D721Med (cell line): ENCODE measurements around the gene ISCA2.

ENCODE experiments used
- DNase-seq: peaks from one replicate; pipeline ENCODE4 v3.0.0; 2011; ENCODE audit warnings: low spot score; ENCODE audit not compliant: insufficient read length
- FAIRE-seq: peaks from 2 replicates; lab custom pipeline; 2011; peaks lifted over from hg19 to GRCh38; lab: Jason Lieb, UNC
- CTCF ChIP-seq: IDR thresholded peaks from 2 replicates; pipeline ENCODE4 v1.5.1; 2012; ENCODE audit warnings: mild to moderate bottlenecking, control low read depth; ENCODE audit not compliant: insufficient read depth; ENCODE audit errors: missing control alignments

The ISCA2 gene

GRCh38 chr14:74514471-74514941 lies 20.9 kb downstream of the ISCA2 start:
- TF ChIP-seq CTCF: no peak
- no peak for DNase-seq
- FAIRE-seq: no peak

DNA sequence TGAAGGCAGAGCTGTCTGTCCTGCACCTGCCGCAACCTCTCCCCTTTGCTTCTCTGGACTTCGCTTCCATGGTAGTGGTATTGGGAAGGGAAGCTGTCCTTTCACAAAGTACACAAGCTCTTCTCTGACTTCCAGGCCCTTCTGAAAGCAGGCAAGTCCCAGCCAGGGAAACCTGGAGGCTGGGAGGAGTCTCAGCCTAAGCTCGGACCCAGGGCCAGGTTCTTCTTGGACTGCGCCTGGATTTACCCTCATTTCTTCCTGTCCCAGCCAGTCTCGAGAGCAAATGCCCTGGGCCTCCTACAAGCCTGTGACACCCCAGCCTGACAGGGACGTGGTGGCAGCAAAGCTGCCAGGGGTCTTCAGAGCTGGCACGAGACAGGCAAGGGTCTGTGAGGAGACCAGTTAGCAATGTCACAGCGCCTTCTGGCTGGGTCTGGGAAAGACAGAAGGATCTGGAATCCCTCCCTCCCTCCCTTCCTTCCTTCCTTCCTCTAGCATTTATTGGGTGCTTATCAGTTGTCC lies 22.4 kb downstream of the ISCA2 start:
- no peak for FAIRE-seq
- DNase-seq: no peak
- TF ChIP-seq CTCF: no peak

GRCh38 chr14:74516451-74517160 lies 23.0 kb downstream of the ISCA2 start:
- no peak for DNase-seq
- FAIRE-seq: no peak
- TF ChIP-seq CTCF: no peak

DNA sequence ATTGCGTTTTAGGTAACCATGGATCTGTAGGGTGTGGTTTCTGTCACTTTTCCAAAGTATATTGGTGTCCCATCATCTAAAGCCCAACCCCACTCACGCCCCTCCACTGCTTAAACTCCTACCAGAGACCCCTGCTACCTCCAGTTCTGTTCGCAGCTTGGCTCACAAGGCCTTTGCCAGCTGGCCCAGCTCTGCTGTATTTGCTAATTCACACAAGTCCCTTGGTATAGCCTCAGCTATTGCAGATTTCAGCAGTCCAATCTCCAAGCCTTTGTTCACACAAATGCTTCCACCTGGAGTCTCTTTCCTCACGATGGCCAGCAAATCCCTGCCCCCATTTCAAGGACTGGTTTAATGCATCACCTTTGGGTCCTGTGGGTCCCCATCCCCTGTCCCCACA lies 24.2 kb downstream of the ISCA2 start:
- TF ChIP-seq CTCF: no peak
- DNase-seq (no peak), FAIRE-seq (no peak)

DNA sequence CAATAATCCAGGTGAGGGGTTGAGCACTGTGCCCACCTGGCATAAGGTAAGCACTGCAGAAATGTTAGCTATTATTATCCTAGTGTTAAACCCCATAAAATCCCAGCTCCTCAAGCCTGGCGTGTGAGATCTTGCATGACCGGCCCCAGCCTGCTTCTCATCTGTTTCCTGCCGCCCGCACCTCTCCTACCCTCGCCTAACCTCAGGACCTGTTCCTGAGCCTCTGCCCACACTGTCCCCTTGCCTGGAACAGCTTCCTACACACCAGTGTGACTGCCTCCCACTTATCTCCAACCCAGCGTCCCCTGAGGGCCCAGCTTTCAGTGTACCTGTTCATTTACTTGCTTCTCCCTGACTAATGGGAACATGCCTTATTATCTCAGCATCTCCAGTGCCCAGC lies 24.7 kb downstream of the ISCA2 start:
- FAIRE-seq: no peak

DNA sequence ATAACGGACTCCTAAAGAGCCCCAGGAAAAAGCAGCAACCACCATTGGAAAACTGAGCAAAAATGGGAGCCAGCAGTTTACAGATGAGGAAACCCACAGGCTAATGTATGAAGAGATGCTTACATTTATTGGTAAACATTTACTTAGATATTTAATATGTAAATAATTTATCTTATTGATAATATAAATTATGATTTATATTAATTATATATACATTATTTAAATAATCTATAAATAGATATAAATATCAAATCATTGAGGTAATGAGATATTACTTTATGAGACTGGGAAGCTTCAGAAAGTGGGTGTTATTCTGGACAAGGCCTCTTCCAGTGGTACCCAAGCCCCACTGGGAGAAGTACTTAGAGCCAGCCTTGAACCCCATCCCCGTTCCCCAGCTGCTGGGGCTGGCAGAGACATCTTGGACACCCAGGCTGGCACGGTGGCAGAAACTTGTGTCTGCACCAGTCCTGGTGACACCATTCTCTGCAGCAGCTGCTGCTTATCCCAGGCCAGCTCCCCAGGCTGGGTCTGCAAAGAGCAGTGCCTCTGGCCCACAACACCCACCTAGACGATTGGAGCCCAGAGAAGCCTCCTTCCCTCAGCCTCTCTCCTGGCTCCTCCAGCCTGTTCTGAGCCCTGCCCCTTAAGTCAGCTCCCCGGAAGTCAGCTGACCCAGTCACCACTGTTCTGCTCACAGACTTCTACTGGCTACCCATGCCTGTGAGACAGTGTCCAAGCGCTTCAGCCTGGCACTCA lies 25.9 kb downstream of the ISCA2 start:
- DNase-seq (no peak), FAIRE-seq (no peak)
- TF ChIP-seq CTCF: no peak

More for the DNA sequence above, 24.7 kb downstream of the ISCA2 start:
- TF ChIP-seq CTCF: no peak
- no peak for DNase-seq
